ENCODE results near the gene GPRC5C. TPM values are rescaled to one million over a fixed set of nuclear protein-coding genes. Genes with fewer than 3 reads are reported as not detected.

GPRC5C gene
- polyA plus RNA-seq, 2 of the 4 experiments (the other 2 are of a cell fraction): 36.5 to 49.2 TPM

DNA sequence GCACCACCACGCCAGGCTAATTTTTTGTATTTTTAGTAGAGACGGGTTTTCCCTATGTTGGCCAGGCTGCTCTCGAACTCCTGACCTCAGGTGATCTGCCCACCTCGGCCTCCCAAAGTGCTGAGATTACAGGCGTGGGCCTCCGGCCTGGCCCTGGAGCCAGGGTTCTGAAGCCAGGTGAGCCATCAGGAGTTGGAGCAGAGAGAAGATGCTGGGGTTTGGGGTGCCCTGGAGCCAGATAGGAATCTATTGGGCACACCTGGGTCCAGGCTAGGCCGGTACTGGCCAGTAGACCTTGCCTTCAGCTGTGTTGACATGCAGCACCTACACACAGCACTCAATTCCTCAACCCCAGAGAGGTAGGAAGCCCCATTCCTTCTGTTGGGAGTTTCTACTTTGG is 29.1 kb downstream of the GPRC5C start (continued):
- TF ChIP-seq, protein P1, sequence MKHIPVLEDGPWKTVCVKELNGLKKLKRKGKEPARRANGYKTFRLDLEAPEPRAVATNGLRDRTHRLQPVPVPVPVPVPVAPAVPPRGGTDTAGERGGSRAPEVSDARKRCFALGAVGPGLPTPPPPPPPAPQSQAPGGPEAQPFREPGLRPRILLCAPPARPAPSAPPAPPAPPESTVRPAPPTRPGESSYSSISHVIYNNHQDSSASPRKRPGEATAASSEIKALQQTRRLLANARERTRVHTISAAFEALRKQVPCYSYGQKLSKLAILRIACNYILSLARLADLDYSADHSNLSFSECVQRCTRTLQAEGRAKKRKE (CRISPR knock-in tag; IDR thresholded peaks at IDR 0.05; ENCODE audit: low read depth): no peak
- TF ChIP-seq, protein P2, sequence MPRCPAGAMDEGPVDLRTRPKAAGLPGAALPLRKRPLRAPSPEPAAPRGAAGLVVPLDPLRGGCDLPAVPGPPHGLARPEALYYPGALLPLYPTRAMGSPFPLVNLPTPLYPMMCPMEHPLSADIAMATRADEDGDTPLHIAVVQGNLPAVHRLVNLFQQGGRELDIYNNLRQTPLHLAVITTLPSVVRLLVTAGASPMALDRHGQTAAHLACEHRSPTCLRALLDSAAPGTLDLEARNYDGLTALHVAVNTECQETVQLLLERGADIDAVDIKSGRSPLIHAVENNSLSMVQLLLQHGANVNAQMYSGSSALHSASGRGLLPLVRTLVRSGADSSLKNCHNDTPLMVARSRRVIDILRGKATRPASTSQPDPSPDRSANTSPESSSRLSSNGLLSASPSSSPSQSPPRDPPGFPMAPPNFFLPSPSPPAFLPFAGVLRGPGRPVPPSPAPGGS (IDR thresholded peaks at IDR 0.05): no peak

DNA sequence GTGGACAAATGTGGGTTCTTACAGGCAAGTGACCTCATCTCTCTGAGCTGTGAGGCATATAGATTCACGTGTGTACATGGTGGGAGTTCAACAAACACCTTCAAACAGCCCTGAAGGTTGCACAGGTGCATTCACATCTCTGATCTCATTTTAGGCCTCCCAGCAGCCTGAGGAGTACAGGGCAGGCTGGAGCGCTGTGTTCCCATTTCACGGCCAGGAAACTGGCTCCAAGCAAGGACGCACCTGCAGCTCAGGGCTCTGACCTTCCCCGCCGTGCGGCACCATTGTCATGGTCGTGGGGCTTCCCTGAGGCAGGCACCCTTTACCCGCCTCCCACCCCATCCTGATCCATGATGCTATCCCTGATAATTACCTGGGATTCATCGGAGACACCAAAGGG is 29.7 kb downstream of the GPRC5C start:
- Histone ChIP-seq H3K4me1 (no peaks in the 10 kb centered on the region), H3K4me3 (no peak overlapping the region), H3K27ac (no peak overlapping the region), H3K4me2 (no peak overlapping the region), H3K9me3 (no peaks in the 10 kb centered on the region)
- no peak for ATAC-seq
- ChIA-PET CTCF (interaction anchor here (1.0 to 1.8 kb wide), 3 partner anchors 25 to 141 kb away, joined by 3 to 8 read pairs (median 5); no protein-coding TSS in a partner anchor), POLR2A (interaction anchor here (0.6 kb wide), 1 partner anchor 108 kb away, joined by 3 read pairs; no protein-coding TSS in a partner anchor)
- WGBS (ENCODE audit: missing lambda C conversion rate): 62% methylated on average over 10 of the region's 10 CpGs
- TF ChIP-seq CHD2 (IDR thresholded peaks at IDR 0.05; ENCODE audit: low read length, partially characterized antibody): no peak
- TF ChIP-seq, protein P2 (IDR thresholded peaks at IDR 0.05): no peak
- no peak for DNase-seq (ENCODE audit: low read depth in 1 of 2, low spot score in 1 of 2)
- FAIRE-seq: no peak

DNA sequence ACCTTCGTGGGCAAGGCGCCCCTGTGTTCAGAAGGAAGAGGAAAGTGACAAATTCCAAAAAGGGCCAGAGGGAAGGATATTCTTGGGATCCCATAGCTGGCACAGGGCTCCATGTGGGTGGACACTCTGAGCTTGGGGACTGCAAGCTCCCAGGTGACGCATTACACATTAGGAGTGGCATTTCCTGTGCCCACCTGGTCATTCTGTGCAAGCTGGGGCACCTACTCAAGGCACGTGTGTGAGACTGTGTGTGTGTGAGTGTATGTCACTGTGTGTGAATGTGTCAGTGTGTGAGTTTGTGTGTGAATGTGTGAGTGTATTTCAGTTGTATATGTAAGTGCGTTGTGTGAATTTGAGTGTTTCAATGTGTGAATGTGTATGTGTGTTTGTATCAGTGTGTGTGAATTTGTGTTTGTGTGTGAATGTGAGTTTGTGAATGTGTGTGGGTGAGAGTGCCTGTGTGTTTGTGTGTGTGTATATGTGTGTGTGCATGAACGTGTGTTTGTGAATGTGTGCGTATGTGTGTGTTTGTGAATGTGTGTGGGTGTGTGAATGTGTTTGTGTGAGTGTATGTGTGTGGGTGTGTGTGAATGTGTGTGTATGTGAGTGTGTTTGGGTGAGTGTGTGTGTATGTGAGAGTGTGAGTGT is 33.0 kb downstream of the GPRC5C start:
- FAIRE-seq (peak; percentile 36), DNase-seq (ENCODE audit: low read depth in 1 of 2, low spot score in 1 of 2) (no peak), ATAC-seq (no peak)
- 66% methylated on average over 7 of the region's 7 CpGs for WGBS (ENCODE audit: missing lambda C conversion rate)
- CTCF ChIA-PET: interaction anchor here (0.9 to 1.9 kb wide), 2 partner anchors 10 to 138 kb away, joined by 3 to 8 read pairs; no protein-coding TSS in a partner anchor
- POLR2A ChIA-PET: no interaction called here
- TF ChIP-seq RFX5 (IDR thresholded peaks at IDR 0.05): no peak
- no peak for TF ChIP-seq JUNB (IDR thresholded peaks at IDR 0.05)
- TF ChIP-seq NR3C1 (IDR thresholded peaks at IDR 0.05): no peak
- no peak for TF ChIP-seq CEBPB (IDR thresholded peaks at IDR 0.05)
- TF ChIP-seq HOXB5 (CRISPR knock-in tag; IDR thresholded peaks at IDR 0.05): no peak
- no peak for TF ChIP-seq FOSL2 (IDR thresholded peaks at IDR 0.05)
- no peak for TF ChIP-seq FOSL2 (CRISPR knock-in tag; IDR thresholded peaks at IDR 0.05)
- TF ChIP-seq MAFK (IDR thresholded peaks at IDR 0.05; ENCODE audit: partially characterized antibody): no peak
- TF ChIP-seq HOXB13 (CRISPR knock-in tag; IDR thresholded peaks at IDR 0.05; ENCODE audit: low read depth): no peak
- TF ChIP-seq FOXS1 (CRISPR knock-in tag; IDR thresholded peaks at IDR 0.05): no peak
- TF ChIP-seq RAD21 (conservative IDR thresholded peaks at IDR 0.05 in 1 of 2, IDR thresholded peaks at IDR 0.05 in 1 of 2): no peak
- TF ChIP-seq FOSB (CRISPR knock-in tag; IDR thresholded peaks at IDR 0.05): no peak
- TF ChIP-seq, protein P3, sequence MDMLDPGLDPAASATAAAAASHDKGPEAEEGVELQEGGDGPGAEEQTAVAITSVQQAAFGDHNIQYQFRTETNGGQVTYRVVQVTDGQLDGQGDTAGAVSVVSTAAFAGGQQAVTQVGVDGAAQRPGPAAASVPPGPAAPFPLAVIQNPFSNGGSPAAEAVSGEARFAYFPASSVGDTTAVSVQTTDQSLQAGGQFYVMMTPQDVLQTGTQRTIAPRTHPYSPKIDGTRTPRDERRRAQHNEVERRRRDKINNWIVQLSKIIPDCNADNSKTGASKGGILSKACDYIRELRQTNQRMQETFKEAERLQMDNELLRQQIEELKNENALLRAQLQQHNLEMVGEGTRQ (IDR thresholded peaks at IDR 0.05): no peak
- TF ChIP-seq, protein P4, sequence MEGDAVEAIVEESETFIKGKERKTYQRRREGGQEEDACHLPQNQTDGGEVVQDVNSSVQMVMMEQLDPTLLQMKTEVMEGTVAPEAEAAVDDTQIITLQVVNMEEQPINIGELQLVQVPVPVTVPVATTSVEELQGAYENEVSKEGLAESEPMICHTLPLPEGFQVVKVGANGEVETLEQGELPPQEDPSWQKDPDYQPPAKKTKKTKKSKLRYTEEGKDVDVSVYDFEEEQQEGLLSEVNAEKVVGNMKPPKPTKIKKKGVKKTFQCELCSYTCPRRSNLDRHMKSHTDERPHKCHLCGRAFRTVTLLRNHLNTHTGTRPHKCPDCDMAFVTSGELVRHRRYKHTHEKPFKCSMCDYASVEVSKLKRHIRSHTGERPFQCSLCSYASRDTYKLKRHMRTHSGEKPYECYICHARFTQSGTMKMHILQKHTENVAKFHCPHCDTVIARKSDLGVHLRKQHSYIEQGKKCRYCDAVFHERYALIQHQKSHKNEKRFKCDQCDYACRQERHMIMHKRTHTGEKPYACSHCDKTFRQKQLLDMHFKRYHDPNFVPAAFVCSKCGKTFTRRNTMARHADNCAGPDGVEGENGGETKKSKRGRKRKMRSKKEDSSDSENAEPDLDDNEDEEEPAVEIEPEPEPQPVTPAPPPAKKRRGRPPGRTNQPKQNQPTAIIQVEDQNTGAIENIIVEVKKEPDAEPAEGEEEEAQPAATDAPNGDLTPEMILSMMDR (IDR thresholded peaks at IDR 0.05): no peak
- H3K9me3 ChIP-seq: no peaks in the 10 kb centered on the region
- no peak overlapping the region for H3K4me2 ChIP-seq
- no peak overlapping the region for H3K27ac ChIP-seq
- no peaks in the 10 kb centered on the region for H3K4me1 ChIP-seq
- no peak overlapping the region for H3K4me3 ChIP-seq
